HEK293 (cell line): ENCODE results near the gene CMIP.

ENCODE experiments used
- CTCF ChIP-seq: fragments of 450-650 bp; formaldehyde crosslinking; IDR thresholded peaks from 2 replicates; pipeline ENCODE4 v1.5.1; 2016; ENCODE audit warnings: missing biosample characterization, missing genetic modification characterization
- HOXD13 ChIP-seq: sonication (generic); formaldehyde crosslinking; IDR thresholded peaks from 2 replicates; pipeline ENCODE4 v1.8.0; 2022; ENCODE audit warnings: missing genetic modification reagents, borderline replicate concordance
- MEIS1 ChIP-seq: sonication (generic); formaldehyde crosslinking; IDR thresholded peaks from 2 replicates; pipeline ENCODE4 v1.8.1; 2022; ENCODE audit warnings: missing genetic modification reagents, mild to moderate bottlenecking, borderline replicate concordance
- PRDM6 ChIP-seq: fragments of 450-650 bp; formaldehyde crosslinking; IDR thresholded peaks from 2 replicates; pipeline ENCODE4 v1.5.1; 2017; ENCODE audit warnings: missing biosample characterization, missing genetic modification characterization
- YY1 ChIP-seq: fragments of 450-650 bp; formaldehyde crosslinking; IDR thresholded peaks from 2 replicates; pipeline ENCODE4 v1.5.1; 2018; ENCODE audit warnings: missing biosample characterization, missing genetic modification characterization
- ZBTB1 ChIP-seq: fragments of 450-650 bp; formaldehyde crosslinking; IDR thresholded peaks from 2 replicates; pipeline ENCODE4 v1.5.1; 2016; ENCODE audit warnings: missing biosample characterization, missing genetic modification characterization
- ZNF211 ChIP-seq: fragments of 450-650 bp; formaldehyde crosslinking; IDR thresholded peaks from 2 replicates; pipeline ENCODE4 v1.5.1; 2016; ENCODE audit warnings: low read depth, missing biosample characterization, missing genetic modification characterization
- ZNF221 ChIP-seq: fragments of 450-650 bp; formaldehyde crosslinking; IDR thresholded peaks from 2 replicates; pipeline ENCODE4 v1.5.1; 2017; ENCODE audit warnings: missing biosample characterization, missing genetic modification characterization, borderline replicate concordance
- TF ChIP-seq, protein P1 (sequence below): fragments of 450-650 bp; formaldehyde crosslinking; IDR thresholded peaks from 2 replicates; pipeline ENCODE4 v1.5.1; 2016; ENCODE audit warnings: missing biosample characterization, missing genetic modification characterization, low read depth
- TF ChIP-seq, protein P2 (sequence below): fragments of 450-650 bp; formaldehyde crosslinking; IDR thresholded peaks from 2 replicates; pipeline ENCODE4 v1.5.1; 2016; ENCODE audit warnings: missing biosample characterization, missing genetic modification characterization

- TF ChIP-seq CTCF (tag by site-specific recombination) (no peak), ZNF221 (tag by site-specific recombination) (no peak), PRDM6 (tag by site-specific recombination) (no peak), ZNF211 (no peak), YY1 (tag by site-specific recombination) (no peak), HOXD13 (CRISPR knock-in tag) (no peak), ZBTB1 (tag by site-specific recombination) (no peak), MEIS1 (CRISPR knock-in tag) (no peak)
- TF ChIP-seq, protein P1, sequence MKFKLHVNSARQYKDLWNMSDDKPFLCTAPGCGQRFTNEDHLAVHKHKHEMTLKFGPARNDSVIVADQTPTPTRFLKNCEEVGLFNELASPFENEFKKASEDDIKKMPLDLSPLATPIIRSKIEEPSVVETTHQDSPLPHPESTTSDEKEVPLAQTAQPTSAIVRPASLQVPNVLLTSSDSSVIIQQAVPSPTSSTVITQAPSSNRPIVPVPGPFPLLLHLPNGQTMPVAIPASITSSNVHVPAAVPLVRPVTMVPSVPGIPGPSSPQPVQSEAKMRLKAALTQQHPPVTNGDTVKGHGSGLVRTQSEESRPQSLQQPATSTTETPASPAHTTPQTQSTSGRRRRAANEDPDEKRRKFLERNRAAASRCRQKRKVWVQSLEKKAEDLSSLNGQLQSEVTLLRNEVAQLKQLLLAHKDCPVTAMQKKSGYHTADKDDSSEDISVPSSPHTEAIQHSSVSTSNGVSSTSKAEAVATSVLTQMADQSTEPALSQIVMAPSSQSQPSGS, result no peak
- TF ChIP-seq, protein P2, sequence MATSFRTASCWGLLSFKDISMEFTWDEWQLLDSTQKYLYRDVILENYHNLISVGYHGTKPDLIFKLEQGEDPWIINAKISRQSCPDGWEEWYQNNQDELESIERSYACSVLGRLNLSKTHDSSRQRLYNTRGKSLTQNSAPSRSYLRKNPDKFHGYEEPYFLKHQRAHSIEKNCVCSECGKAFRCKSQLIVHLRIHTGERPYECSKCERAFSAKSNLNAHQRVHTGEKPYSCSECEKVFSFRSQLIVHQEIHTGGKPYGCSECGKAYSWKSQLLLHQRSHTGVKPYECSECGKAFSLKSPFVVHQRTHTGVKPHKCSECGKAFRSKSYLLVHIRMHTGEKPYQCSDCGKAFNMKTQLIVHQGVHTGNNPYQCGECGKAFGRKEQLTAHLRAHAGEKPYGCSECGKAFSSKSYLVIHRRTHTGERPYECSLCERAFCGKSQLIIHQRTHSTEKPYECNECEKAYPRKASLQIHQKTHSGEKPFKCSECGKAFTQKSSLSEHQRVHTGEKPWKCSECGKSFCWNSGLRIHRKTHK (tag by site-specific recombination), result no peak
Measured at GRCh38 chr16:81505011-81505661, 60.5 kb downstream of the CMIP start.
